AG10803 (cell line): ENCODE results near the gene RPL3.

ENCODE experiments used
- DNase-seq: peaks from one replicate; pipeline ENCODE4 v3.0.0; 2010; ENCODE audit warnings: low read depth
- H3K4me3 ChIP-seq: 2 replicates; pipeline ENCODE4 v1.5.1; 2011; ENCODE audit warnings: mild to moderate bottlenecking, low read length, control low read depth
- TF ChIP-seq, protein P1 (sequence below): conservative IDR thresholded peaks from 2 replicates; pipeline ENCODE4 v1.5.1; 2011; ENCODE audit warnings: mild to moderate bottlenecking, low read length, control low read depth, inconsistent platforms

The RPL3 gene

DNA sequence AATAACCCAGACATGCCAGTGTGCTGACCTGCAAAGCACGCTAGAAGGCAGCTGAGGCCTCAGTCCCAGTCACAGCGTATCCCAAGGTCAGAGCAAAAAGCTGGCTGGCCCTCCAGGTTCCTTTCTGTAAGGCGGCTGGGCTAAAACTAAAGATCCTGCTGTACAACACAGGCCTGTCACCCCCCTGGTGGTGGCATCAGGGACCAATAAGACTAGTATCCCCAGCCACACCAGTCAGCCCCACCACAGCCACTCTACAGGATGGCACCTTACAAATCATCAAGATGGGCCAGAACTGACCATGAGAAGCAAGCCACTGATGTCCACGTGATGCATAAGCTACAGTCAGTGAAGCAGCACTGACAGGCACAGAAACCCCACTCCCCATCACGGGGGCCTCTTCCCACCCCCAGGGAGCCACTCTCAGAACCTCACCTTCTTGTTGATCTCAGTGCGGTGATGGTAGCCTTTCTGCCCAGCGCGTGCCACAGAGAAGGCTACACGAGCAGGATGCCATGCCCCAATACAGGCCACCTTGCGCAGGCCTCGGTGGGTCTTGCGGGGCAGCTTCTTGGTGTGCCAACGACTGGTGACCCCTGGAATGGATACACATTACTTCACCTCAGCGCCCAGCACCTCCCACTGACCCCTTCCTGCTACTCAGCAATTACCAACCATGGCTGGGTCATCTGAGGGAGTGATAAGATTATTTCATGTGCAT, 5.0 kb downstream of the RPL3 start:
- H3K4me3 ChIP-seq, result no peak overlapping the region
- DNase-seq, result no peak
- TF ChIP-seq, protein P1, sequence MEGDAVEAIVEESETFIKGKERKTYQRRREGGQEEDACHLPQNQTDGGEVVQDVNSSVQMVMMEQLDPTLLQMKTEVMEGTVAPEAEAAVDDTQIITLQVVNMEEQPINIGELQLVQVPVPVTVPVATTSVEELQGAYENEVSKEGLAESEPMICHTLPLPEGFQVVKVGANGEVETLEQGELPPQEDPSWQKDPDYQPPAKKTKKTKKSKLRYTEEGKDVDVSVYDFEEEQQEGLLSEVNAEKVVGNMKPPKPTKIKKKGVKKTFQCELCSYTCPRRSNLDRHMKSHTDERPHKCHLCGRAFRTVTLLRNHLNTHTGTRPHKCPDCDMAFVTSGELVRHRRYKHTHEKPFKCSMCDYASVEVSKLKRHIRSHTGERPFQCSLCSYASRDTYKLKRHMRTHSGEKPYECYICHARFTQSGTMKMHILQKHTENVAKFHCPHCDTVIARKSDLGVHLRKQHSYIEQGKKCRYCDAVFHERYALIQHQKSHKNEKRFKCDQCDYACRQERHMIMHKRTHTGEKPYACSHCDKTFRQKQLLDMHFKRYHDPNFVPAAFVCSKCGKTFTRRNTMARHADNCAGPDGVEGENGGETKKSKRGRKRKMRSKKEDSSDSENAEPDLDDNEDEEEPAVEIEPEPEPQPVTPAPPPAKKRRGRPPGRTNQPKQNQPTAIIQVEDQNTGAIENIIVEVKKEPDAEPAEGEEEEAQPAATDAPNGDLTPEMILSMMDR, result peak; percentile 29; the same call in 1 of the 2 replicates

DNA sequence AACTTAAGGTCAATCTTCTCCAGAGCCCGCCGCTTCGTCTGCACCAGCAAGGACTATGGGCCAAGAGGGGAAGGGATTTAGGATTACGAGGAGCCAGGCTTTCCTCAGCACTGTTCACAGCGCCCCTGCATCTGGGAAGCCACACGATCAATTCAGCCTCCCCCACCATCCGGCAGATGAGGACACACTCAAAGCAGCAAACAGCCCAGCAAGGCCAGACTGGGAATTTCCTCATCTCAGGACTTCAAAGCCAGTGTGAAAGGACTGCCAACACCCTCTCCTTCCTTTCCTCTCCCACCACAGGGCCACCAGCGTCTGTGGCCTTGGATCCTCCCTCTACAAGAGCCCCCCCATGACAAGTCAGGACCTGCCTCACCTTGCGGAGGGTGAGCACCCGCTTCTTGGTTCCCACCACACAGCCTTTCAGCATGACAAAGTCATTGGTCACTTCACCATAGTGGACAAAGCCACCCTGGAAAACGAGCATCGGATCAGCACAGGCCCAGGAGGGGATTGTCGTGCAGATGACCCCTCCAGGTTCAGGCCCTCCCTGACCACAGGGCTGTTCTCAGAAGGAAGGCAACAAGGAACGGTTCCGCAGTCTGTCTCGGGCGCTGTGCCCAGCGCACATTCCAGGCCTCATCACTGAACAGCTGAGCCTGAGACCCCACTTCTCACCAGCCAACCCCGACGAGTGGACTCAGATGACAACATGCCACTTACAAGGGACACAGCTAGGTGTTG, 6.0 kb downstream of the RPL3 start:
- H3K4me3 ChIP-seq, result no peak overlapping the region
- TF ChIP-seq, protein P1, result no peak
- no peak for DNase-seq

DNA sequence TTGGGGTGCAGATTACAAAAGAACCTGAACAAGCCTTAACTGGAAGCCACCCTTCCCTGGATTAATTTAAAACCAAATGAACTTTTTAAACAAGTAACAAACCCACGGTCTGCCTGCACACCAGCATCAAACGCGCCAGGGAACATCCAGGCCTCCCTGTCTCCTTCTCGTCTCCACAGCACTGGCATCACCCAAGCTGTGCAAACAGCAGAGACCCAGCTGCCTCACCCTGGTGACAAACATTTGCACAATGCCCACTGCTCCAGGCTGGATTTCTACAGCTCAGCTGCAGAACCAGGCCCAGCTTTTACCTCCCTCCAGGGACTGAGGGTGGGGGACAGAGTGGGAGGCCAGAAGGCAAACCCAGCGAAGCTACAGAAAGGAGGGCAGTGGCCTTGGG, 7.0 kb downstream of the RPL3 start:
- TF ChIP-seq, protein P1, result no peak
- no peak overlapping the region for H3K4me3 ChIP-seq
- no peak for DNase-seq

DNA sequence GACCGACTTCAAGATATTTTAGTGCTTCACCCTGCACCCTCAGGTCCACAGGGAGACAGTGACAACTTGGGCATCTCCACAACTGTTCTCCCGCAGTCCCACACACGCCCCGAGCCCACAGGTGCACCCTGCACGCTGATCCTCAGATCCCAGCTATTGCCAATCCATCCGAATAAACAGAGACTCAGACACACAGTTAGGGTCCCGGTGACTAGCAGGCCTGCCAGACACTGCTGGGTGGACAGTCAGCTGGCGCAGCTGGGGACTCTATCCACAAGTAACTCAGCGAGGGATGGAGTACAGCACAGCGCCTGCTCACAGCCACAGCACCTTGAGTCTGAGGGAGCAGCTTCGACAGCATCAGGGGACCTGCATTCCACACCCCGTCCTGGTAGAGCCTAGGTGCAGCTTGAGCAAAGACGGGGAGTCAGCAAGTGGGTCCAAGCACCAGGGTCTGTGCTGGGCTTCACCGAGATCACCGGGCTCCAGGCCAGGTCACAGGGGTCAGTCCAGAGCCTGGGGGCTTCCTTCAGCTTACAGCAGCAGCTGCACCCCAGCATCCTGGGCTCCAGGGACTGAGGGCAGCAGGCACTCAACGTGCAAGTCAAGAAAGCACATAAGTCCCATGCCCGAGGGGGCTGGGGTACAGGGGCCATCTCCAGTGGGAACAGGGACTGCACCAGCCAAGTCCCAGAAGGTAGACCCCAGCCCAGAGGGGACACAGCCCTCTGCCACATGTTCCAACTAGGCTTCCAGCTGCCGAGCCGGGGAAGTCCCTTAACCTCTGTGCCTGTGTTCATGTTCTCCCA, 7.6 kb downstream of the RPL3 start:
- no peak for DNase-seq
- H3K4me3 ChIP-seq, result no peak overlapping the region
- TF ChIP-seq, protein P1, result no peak

DNA sequence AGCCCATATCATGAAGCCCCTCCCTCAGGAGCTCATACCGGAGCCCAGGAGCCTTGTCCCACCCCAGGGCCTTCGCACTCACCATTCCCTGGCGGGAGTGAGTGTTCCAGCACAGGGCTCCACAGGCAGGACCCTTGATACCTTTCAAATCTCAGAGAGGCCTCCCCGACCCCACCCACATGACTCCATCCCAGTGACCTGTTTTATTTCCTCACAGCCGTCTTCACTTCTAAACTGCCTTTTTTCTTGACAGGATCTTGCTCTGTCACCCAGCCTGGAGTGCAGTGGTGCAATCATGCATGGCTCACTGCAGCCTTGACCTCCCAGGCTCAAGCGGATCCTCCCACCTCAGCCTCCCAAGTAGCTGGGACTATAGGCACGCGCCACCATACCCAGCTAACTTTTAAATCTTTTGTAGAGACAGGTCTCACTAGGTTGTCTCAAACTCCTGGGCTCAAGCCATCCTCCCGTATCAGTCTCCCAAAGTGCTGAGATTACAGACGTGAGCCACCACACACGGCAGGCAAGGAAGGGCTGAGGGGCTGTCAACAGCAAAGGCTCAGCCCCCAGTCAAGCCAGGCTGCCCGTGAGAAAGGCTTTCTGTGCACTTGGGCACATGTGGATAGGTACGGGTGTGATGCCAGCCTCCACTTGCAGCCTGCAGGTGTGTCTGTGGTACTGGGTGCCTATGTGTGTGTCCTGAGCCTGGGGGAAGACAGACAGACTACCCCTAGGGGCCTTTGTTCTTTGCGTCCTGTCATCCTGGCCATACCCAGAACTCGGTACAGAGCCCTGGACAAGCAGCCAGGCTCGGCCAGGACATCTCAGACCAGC, 9.3 kb downstream of the RPL3 start:
- DNase-seq, result peak; percentile 60

DNA sequence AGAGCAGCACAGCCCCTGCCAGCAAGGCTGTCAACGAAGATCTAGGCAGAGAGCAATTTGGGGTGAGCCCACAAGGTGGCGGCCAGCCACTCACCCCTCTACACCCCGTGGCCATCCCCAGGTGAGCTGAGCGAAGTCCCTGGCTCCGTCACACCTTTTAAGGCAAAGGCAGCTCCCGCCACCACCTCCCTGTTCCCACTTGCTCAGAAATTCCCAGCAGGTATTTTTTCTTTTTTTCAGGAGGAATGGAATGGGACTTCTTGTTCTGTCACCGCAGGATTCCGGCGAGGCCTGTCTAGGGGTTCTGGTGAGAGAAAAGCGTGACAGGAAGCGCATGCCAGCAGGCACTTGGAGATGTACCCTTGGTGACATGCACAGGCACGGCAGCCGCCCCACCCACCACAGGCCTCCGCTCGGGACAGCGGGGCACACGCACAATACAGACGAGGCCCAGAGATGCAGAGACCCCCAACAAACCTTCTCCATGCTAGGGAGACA, 10.0 kb downstream of the RPL3 start:
- TF ChIP-seq, protein P1, result peak; percentile 41
- peak; percentile 77 for DNase-seq

More for the DNA sequence above, 9.3 kb downstream of the RPL3 start:
- TF ChIP-seq, protein P1, result no peak
- no peak overlapping the region for H3K4me3 ChIP-seq

More for the DNA sequence above, 10.0 kb downstream of the RPL3 start:
- H3K4me3 ChIP-seq, result peak overlapping the region; percentile 39
